Mucosa of rectum (tissue), 2 donors: Measurements from ENCODE around the gene TTI1.

Source experiments
- H3K27ac ChIP-seq, 2 donors: one replicate each; pipeline ENCODE4 v1.7.0; 2013; ENCODE audit warnings: inconsistent platforms in 2 of 2, low read depth in 2 of 2, low read length in 2 of 2
- H3K27me3 ChIP-seq, 2 donors: one replicate each; pipeline ENCODE4 v1.7.0; 2013; ENCODE audit warnings: low read length in 2 of 2; ENCODE audit not compliant: control insufficient read depth in 2 of 2, insufficient read depth in 2 of 2
- H3K36me3 ChIP-seq, 2 donors: one replicate each; pipeline ENCODE4 v1.7.0; 2013; ENCODE audit warnings: low read length in 2 of 2; ENCODE audit not compliant: control insufficient read depth in 2 of 2, insufficient read depth in 2 of 2
- H3K4me1 ChIP-seq, 2 donors: one replicate each; pipeline ENCODE4 v1.7.0; 2013; ENCODE audit warnings: low read length in 2 of 2, mild to moderate bottlenecking in 1 of 2; ENCODE audit not compliant: control insufficient read depth in 2 of 2, insufficient read depth in 2 of 2
- H3K4me3 ChIP-seq, 2 donors: one replicate each; pipeline ENCODE4 v1.7.0; 2013; ENCODE audit warnings: low read length in 2 of 2
- H3K9ac ChIP-seq, 2 donors: one replicate each; pipeline ENCODE4 v1.7.0; 2013; ENCODE audit warnings: low read length in 2 of 2, low read depth in 1 of 2, mild to moderate bottlenecking in 1 of 2
- H3K9me3 ChIP-seq, 2 donors: one replicate each; pipeline ENCODE4 v1.7.0; 2013; ENCODE audit warnings: low read length in 2 of 2; ENCODE audit not compliant: control insufficient read depth in 2 of 2
- donor health status: healthy.
- donor health status: Normal muscosa, but diverticular disease.

TTI1 gene

DNA sequence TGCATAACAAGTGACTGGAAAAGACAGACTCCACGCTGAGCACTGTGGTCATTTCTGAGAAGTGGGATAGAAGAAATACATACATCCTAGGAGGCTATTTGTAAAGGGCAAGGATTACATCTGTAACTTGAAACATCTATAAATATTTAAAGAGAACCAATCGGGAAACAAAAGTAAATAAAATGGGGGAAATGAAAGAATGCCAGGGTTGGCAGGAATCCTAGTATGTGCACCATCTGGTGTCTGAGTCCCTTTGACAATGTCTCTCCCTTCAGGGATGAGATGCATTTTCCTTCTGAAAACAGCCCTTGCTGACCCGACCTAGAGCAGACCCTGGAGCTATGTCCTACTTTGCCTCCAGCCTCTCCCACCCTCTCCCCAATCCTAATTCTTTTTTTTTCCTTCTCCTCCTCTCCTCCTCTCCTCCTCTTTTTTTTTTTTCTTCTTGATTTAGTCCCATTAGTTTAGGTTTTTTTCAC, 77.1 kb downstream of the TTI1 start:
- no peak overlapping the region for H3K27ac ChIP-seq
- H3K4me1 ChIP-seq = peaks cover 0 to 3% of the 10 kb centered on the region in 2 donors
- no peak overlapping the region for H3K9ac ChIP-seq
- H3K4me3 ChIP-seq = no peak overlapping the region
- H3K27me3 ChIP-seq = no peaks in the 10 kb centered on the region
- no peaks in the 10 kb centered on the region for H3K36me3 ChIP-seq
- no peaks in the 10 kb centered on the region for H3K9me3 ChIP-seq

DNA sequence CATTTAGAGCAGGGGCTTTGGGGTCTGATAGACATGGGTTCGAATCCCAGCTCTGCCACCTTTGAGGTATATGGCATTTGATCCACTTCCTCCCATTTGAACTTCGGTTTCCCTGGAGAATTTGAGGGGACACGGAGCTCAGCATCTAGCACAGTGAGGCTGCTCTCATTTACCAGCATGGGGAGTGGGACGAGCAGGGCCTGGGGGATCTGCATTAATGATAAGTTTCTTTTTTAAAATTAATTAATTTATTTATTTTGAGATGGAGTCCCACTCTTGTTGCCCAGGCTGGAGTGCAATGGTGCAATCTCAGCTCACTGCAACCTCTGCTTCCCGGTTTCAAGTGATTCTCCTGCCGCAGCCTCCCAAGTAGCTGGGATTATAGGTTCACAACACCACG, 77.7 kb downstream of the TTI1 start:
- Histone ChIP-seq H3K36me3 (no peaks in the 10 kb centered on the region), H3K4me1 (peaks cover 0 to 3% of the 10 kb centered on the region in 2 donors), H3K4me3 (no peak overlapping the region), H3K27me3 (no peaks in the 10 kb centered on the region), H3K27ac (no peak overlapping the region), H3K9me3 (no peaks in the 10 kb centered on the region), H3K9ac (no peak overlapping the region)

- Histone ChIP-seq H3K4me3 (no peak overlapping the region), H3K27ac (no peak overlapping the region), H3K9me3 (no peaks in the 10 kb centered on the region), H3K36me3 (no peaks in the 10 kb centered on the region), H3K9ac (no peak overlapping the region), H3K27me3 (no peaks in the 10 kb centered on the region), H3K4me1 (peaks cover 0 to 3% of the 10 kb centered on the region in 2 donors)
These were observed 78.6 kb downstream of the TTI1 start for GRCh38 chr20:37954626-37955025.

DNA sequence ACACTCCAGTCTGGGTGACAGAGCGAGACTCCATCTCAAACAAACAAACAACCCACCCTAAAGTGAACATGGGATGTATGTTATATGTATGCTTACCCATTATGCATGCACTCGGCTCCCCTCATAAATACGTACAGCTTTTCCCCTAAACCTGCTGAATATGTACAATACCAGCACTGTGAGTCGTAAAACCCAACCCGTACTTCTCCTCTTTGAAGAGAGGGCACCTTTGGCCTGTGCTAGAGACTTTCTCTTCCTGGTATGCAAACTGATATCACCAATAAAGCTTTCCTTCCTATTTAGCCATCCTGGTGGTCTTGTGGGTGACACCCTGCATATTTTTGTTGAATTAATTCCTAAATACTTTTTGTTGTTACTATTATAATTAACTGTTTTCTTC, 79.1 kb downstream of the TTI1 start:
- no peak overlapping the region for H3K9ac ChIP-seq
- H3K27ac ChIP-seq = no peak overlapping the region
- H3K9me3 ChIP-seq = no peaks in the 10 kb centered on the region
- H3K36me3 ChIP-seq = no peaks in the 10 kb centered on the region
- H3K27me3 ChIP-seq = no peaks in the 10 kb centered on the region
- H3K4me3 ChIP-seq = no peak overlapping the region
- H3K4me1 ChIP-seq = peaks cover 0 to 3% of the 10 kb centered on the region in 2 donors

GRCh38 chr20:37948956-37949355, 84.3 kb downstream of the TTI1 start:
- H3K36me3 ChIP-seq = no peaks in the 10 kb centered on the region
- H3K27me3 ChIP-seq = peaks cover 0 to 3% of the 10 kb centered on the region in 2 donors
- H3K27ac ChIP-seq = no peak overlapping the region

DNA sequence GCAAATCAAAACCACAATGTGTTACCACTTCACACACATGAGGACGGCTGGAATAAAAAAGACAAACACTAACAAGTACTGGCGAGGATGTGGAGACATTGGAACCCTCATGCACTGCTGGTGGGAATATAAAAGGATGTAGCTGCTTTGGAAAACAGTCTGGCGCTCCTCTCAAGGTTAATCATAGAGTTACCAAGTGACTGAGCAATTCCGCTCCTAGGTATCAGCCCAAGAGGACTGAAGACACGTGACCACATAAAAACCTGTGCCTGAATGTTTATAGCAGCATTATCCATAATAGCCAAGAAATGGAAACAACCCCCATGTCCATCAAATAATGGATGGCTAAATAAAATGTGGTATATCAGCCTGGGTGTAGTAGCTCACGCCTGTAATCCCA, 85.3 kb downstream of the TTI1 start:
- no peaks in the 10 kb centered on the region for H3K4me1 ChIP-seq
- H3K27me3 ChIP-seq = peaks cover 0 to 3% of the 10 kb centered on the region in 2 donors
- no peak overlapping the region for H3K27ac ChIP-seq
- H3K36me3 ChIP-seq = no peaks in the 10 kb centered on the region
- no peak overlapping the region for H3K9ac ChIP-seq
- no peak overlapping the region for H3K4me3 ChIP-seq
- H3K9me3 ChIP-seq = peaks cover 0 to 3% of the 10 kb centered on the region in 2 donors

More at GRCh38 chr20:37948956-37949355, 84.3 kb downstream of the TTI1 start:
- H3K9ac ChIP-seq = no peak overlapping the region
- H3K4me3 ChIP-seq = no peak overlapping the region
- peaks cover 0 to 3% of the 10 kb centered on the region in 2 donors for H3K9me3 ChIP-seq
- H3K4me1 ChIP-seq = no peaks in the 10 kb centered on the region

GRCh38 chr20:37946946-37947345, 86.3 kb downstream of the TTI1 start:
- Histone ChIP-seq H3K27ac (no peak overlapping the region), H3K36me3 (no peaks in the 10 kb centered on the region), H3K27me3 (peaks cover 0 to 3% of the 10 kb centered on the region in 2 donors), H3K4me1 (no peaks in the 10 kb centered on the region), H3K9ac (no peak overlapping the region), H3K4me3 (no peak overlapping the region), H3K9me3 (peaks cover 0 to 3% of the 10 kb centered on the region in 2 donors)

GRCh38 chr20:37945091-37945547, 88.1 kb downstream of the TTI1 start:
- H3K27me3 ChIP-seq = peaks cover 0 to 3% of the 10 kb centered on the region in 2 donors
- H3K9me3 ChIP-seq = peaks cover 0 to 3% of the 10 kb centered on the region in 2 donors
- no peaks in the 10 kb centered on the region for H3K36me3 ChIP-seq
- no peak overlapping the region for H3K4me3 ChIP-seq
- no peaks in the 10 kb centered on the region for H3K4me1 ChIP-seq
- H3K9ac ChIP-seq = no peak overlapping the region
- H3K27ac ChIP-seq = no peak overlapping the region

- H3K9me3 ChIP-seq = peaks cover 0 to 3% of the 10 kb centered on the region in 2 donors
- H3K27ac ChIP-seq = no peak overlapping the region
- no peak overlapping the region for H3K4me3 ChIP-seq
- H3K4me1 ChIP-seq = no peaks in the 10 kb centered on the region
- H3K27me3 ChIP-seq = peaks cover 0 to 3% of the 10 kb centered on the region in 2 donors
- H3K36me3 ChIP-seq = no peaks in the 10 kb centered on the region
- no peak overlapping the region for H3K9ac ChIP-seq
These were observed 88.7 kb downstream of the TTI1 start for GRCh38 chr20:37944456-37944981.

DNA sequence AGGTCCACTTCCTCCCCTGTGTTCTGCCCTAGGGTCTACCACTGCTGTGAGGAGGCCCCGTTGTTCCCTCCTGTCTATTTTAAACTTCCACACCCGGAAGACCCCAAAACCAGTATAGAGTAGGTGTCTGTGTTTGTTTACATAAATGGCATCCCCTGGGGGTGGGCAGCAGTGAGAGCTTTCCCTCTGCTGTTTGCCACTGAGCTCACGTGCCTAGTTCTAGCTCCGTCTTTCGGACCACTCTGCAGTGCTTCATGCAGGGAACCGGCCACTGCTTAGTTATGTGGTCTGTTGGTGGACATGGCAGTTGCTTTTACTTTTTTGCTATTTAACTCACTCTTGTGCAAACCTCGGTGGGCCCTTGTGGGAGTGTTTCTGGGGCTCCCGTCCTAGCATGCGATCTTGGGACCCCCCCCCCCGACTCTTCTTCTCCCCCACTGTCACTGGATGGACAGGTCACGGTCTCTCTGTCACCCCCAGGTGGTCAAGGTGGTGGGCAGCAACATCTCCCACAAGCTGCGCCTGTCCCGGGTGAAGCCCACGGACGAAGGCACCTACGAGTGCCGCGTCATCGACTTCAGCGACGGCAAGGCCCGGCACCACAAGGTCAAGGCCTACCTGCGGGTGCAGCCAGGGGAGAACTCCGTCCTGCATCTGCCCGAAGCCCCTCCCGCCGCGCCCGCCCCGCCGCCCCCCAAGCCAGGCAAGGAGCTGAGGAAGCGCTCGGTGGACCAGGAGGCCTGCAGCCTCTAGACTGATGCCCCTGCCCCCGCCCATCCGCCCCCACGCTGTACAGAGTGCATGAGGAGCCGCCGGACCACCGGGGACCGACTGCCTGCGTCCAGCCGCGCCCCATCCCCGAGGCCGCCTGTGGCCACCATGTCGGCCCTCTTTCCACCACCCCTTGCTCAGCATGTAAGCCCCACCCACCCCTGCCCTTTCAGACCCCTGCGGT, 89.5 kb downstream of the TTI1 start:
- Histone ChIP-seq H3K9ac (no peak overlapping the region), H3K27me3 (peaks cover 0 to 3% of the 10 kb centered on the region in 2 donors), H3K27ac (no peak overlapping the region), H3K9me3 (peaks cover 0 to 3% of the 10 kb centered on the region in 2 donors), H3K4me3 (no peak overlapping the region), H3K36me3 (no peaks in the 10 kb centered on the region), H3K4me1 (no peaks in the 10 kb centered on the region)
